Hindlimb muscle (tissue), 1 donor: Measurements from ENCODE around the gene CTIF. TPM values are rescaled to one million over a fixed set of nuclear protein-coding genes. Genes with fewer than 3 reads are reported as not detected.

Source experiments
- DNase-seq: peaks from one replicate; pipeline ENCODE4 v3.0.0-alpha.2; 2013
- polyA plus RNA-seq: library from polyadenylated mRNA; unstranded; fragments of 120-200 nt; gene quantifications from one replicate; pipeline ENCODE4 v1.2.1, GENCODE V29; 2013; ENCODE audit not compliant: insufficient read length

The CTIF gene
- polyA plus RNA-seq, 1 donor: 47.1 TPM

DNA sequence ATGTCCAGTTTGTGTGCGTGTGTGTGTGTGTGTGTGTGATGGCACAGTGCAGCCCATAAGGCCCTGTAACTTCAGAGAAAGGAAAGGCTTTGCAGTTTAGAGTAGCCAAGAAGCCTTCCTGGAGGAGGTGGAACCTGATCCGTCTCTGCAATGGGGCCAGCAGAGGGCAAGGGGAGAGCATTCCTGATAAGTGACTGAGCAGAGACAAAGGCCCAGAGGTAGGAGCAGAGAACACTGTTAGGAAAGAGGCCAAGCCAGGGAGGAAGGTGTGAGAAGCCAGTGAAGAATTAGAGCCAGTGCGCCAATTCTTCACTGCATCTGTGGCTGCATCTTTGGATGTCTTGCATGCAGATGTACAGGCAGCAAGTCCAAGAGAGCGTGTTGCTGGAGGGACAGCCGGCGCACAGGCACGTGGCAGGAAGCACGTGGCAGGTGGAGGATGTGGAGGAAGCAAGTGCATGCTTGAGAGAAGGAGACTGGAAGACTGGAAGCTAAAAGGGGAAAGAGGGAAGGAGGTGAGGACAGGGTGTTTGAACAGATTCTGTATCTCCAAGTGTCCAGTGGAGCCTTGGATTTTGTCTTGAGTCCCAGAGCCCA lies 196.3 kb downstream of the CTIF start:
- DNase-seq: no peak

DNA sequence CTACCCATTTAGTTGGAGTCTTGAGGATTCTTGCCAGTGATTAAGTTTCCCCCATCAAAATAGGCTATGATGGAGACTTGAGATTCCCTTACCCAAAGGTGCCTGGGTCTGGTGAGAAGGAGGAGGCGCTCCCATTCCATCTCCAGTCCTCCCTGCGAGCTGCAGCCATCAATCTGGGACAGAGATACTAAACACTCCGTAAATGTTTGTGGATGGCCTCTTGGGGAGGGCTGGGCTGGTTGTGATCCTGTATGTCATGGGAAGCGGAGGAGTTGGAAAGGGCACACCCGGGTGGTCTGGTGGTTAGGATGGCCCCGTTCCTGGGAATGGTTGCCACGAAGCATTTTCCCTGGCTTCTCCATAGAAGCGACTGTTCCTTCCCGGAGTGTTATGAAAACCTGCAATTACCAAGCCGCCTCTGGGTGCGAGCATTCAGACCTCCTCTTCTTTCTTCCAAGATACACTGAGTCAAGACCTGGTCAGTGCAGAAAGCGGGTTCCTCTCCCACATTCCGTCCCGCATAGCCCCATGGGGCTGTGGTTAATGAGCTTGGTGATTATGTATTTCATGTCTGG lies 196.9 kb downstream of the CTIF start:
- DNase-seq: no peak

DNA sequence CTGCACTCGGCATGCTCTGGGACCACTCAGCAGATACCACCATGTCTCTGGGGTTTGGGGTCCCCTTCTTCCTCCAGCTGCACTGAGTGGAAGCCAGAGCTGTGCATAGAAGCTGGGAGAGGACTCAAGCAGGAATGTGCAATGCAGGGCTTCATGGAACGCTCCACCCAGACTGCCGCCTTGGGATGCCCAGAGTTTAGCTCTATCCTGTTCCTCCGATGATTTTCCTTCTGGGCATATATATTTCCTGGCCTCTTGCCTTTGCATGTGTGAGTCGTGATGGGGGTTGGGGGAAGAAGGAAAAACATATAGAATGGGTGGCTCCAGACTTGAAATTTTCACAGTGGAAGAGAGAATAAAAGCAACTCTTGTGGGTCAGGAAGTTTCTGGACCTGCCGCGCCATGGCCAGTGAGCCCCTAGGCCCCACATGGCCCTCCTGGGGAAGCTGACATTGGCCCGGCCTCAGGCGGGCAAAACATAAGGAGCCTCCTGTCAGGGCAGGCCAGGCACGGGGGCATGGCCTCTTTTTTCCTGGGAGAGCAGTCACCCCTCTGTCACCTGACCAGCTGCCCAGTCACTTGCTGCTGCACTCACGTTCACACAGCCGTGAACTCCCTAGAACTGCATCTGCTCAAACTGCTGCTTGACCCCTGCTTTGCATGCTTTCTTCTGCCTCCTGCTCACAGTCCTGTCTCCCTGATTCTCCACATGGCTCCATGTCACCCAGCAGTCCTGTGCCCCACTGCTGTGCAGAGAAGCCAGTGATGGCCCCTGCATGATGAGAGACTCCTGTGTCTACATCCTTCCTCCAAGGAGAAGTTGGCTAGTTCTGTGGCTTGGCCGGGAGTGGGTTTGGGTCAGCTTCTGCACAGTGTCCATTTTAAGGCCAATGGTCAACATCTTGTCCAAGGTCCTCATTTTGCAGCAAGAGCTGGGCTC lies 197.8 kb downstream of the CTIF start:
- no peak for DNase-seq

DNA sequence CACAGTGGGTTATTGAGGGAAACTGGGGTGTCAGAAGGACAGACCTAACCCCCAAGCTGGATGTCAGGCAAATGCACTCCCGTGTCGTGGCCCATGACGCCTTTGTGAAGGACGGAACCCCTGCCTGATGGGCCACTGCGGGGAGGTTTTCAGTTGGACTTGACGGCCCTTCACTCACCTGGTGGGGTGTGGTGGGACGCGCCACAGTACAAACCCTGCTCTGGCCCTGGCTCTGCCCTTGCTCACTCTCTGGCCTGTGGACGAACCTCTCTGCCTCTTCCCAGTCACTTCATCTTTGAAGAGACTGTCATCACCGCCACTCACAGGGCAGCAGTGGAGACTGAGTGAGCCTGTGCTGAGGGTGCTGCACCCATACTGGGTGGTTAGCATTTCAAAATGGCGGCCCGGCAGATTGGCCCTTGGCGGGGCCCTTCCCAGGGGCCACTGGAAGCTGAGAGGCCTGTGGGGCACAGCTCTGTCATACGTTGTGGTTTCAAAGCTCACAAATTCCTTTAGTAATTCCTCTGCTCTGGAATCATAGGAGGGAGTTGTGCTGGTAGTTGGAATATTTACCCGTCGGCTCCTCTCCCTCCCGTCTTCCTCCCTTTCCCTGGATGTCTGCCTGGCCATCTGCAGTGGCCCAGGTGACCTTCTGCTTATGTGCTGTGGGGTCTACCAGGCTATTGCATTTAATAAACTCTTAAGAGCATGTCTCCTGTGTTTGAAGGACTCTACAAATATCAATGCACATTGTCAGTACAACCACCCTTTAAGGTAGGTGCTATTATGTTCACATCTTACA lies 200.6 kb downstream of the CTIF start:
- no peak for DNase-seq

DNA sequence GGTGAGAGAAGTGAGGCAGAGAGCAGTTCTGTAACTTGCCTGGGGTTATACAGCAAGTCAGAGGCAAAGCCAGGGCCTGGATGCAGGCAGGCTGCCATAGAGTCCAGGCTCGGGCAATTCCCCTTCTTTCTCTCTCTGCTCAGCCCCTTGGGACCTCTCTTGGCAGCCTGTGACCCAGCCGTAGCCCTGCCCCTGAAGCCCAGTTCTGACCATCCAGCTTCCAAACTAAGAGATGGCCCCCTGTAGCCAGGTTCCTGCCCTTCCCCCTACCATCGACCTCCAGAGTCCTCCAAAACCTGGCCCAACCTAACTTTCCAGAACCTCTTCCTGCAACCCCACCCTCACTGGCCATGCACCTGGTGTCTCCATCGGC lies 201.2 kb downstream of the CTIF start:
- DNase-seq: no peak

DNA sequence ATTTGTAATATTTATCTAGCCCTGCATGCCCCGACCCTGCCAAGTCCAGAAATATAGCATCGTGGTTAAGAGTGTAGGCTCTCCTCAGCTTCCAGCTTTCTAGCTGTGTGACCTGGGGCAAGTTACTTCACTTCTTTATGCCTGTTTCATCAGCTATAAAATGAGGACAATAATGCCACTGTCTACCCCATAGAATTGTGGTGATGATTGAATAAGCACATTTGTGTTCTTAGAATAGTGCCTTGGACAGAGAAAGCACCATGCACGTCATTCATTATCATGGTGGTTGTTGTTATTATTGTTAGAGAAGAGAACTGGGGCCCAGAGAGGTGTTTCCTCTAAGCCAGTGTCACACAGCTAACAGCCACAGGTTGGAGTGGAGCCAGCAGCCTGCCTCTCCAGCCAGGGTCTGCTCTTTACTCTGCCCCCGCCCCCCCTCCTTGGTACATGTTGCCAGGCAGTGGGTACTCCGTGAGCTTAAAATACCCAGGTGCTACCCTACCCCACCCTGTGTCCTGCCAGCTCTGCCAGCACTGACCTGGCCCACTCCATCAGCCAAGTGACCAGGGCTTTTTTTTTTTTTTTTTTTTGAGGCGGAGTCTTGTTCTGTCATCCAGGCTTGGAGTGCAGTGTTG lies 202.1 kb downstream of the CTIF start:
- no peak for DNase-seq

DNA sequence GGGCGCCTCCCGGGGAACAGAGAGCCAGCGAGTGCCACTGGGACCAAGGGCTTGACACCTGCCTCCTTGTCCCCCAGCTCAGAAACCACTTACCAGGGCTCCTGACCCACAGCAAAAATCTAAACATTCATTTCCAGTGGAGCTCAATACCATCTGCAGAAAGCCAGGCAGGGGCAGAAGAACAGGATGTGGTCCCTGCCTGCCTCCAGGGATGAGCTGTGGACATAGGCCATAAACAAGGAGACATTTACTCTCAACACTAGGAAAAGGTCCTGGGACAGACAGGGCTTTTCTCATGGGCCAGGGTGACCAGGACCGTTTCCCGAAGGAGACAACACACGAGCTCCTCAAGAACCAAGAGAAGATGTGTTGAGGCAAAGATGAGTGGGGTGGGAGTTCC lies 203.0 kb downstream of the CTIF start:
- no peak for DNase-seq

DNA sequence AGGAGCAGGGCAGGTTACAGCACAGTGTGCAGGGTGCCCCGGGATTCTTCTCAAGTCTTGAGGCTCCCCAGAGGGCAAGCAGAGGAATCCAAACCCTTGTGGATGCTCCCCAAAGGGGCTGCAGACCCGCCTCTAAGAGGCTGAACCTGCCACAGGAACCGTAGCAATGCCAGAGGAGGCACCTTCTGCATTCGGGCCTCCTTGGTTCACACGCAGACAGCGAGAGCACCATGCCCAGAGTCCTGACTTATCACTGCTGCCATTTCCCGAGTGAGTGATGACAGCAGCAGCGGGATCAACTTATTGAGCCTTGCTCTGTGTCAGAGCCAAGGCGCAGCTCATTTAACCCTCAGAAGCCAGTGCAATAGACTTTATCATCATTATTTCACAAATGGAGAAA lies 203.5 kb downstream of the CTIF start:
- DNase-seq: no peak

DNA sequence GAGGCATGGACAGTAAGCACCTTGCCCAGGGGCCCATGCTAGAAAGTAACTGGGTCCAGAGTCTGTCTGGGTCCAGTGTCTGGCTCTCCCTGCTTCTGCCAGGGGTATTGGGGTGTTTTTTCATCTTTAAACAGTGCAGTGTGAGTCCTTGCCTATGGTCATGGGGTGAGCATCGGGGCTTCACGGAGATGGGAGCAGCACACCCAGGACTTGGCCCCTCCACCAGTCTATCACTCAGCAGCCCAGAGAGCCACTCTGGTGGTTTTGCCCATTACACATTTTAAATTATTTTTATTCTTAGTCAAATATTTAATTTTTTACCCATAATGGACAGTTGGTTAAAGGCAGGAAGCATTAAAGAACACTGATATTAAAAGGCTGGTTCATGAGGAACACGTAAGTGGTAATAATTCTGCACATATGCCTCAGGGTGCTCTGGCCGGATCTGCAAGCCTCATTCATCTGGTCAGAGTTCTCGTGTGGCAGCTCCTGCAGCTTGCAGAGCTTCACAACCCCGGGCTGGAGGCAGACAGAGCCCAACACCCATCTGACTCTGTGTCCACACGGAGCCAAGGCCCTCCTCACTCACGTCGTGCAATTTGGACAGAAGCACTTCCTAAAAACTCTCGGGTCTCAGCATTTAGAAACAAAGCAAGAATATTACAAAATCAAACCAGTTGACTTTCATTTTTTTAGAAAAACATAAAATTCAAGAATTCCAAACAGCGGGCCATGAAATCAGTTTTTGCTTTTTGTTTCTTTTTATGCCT lies 204.1 kb downstream of the CTIF start:
- peak; percentile 71 for DNase-seq

DNA sequence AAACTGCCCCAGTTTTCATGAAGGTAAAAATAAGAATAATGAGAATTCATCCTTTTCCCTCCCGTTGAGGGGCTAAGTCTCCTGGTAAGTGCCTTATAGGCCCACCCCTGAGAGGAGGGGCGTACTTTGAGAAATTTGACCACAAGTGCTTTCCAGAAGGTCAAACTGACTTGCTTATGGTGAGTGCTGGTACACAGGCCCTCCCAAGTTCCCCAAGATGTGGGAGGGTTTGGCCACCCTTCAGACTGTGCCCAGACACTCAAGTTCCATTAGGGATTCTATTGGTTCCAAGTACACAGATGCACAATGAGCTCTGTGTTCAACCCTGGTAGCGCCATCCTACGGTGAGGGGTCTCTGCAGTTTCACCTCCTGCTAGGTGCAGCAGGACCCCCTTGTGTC lies 205.1 kb downstream of the CTIF start:
- no peak for DNase-seq

DNA sequence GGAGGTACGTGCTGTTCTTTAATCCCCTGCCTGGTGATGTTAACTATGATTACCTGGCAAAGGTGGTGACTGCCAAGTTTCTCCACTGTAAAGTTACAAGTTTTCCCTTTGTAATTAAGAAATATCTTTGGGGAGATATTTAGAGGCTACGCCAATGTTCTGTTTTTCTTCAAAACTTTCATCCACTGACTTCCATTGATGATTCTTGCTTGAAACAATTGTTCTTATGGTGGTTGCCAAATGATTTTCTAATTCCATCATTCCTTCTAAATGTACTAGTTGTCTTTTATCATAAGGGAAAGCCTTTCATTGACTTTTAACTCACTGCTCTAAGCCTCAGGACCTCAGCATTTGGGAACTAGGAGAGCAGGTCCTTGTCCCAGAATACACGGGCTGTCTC lies 206.5 kb downstream of the CTIF start:
- DNase-seq: no peak

DNA sequence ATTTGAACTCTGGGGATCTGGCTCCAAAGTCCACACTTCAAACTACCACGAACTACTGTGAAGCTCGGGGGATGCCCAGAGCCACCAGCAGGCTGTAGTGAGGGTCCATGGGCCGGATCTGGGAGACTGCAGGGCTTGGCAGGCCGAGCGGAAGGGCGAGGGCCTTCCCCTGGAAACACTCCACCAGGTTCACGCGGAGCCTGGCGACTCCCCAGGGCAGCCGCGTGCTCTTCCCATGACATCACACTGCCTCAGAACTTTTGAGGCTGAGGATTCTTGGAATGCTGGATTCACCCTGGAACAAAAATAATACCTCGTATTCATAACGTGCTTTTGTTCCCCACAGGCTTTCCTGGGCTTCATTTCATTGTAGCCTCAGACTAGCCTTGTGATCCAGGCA lies 210.9 kb downstream of the CTIF start:
- peak; percentile 86 for DNase-seq

DNA sequence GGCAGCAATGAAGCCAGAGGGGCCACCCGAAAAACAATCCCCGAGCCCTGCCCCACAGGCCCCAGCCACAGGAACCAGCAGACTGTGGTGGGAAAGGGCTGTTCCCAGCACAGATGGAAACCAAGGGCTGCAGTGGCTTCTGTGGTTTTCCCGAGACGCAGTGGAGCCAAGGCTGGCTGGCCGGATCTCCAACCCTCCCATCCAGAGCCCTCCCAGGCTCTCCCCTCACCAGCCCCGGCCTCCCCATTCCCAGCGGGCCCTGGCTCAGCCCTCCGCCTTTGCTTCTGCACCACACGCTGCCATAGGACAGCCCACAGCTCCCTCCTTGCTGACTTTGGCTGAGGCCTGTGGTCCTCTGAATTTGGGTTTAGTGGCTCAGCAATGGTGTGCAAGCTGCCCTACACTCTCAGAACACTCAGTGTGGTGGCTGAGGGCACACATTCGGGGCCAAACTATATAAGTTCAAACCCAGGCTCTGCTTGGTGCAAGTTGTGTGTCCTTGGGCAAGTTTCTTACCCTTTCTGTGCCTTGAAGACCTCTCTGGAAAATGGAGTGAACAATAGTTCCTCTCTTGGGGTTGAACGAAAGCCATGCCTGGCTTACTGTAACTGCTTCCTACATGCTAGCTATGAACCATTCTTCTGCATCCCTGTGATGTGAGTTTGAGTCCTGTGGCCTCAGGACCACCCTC lies 211.8 kb downstream of the CTIF start:
- no peak for DNase-seq

DNA sequence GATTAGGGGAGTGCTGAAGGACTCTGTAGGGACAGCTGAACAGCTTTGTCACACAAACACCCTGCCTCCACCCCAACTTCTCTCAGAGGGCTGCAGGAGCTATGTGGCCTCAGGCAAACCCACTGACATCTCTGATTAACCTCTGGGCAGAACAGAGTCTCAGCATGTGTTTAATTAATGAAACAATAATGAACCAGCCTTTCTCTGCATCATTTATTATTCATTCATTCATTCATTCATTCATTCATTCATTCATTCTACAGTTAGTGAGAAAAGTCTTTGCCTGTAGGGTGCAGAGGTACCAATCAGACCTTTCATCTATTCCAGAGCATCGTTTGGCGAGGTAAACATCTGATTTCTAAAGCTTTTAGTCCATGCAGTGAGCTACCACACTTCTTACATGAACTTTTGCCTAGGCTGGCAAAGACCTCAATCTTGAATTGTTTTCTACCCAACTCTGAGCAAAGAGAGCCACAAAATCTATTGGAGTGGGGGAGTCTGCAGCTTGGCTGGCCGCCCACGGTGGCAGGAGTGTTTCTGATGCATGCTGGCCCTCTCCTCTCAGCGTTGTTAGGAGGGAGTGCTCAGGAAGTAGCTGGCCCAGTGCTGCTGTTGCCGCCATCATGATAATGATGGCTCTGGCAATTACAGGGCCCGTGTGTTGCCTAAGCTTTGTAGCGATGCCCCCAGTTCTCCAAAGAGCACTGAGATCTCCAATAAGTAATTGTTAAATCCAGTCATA lies 213.1 kb downstream of the CTIF start:
- DNase-seq: no peak

DNA sequence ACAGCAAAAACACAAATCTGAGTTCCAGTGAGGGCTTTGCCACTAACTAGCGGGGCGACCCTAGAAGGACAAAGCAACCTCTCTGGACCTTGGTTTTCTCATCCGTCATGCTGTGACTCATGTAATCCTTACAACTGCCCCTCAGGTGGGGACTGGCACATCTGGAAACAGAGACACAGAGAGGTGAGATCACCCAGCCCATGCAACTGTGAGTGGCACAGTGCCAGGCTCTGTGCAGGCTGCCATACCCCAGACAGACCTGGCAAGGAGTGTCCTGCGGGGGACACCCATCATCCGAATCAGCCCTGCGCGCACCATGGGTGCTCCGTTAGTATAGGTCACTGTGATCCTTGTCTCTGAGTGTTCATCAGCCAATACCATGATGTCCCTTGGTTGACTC lies 213.6 kb downstream of the CTIF start:
- DNase-seq: no peak

DNA sequence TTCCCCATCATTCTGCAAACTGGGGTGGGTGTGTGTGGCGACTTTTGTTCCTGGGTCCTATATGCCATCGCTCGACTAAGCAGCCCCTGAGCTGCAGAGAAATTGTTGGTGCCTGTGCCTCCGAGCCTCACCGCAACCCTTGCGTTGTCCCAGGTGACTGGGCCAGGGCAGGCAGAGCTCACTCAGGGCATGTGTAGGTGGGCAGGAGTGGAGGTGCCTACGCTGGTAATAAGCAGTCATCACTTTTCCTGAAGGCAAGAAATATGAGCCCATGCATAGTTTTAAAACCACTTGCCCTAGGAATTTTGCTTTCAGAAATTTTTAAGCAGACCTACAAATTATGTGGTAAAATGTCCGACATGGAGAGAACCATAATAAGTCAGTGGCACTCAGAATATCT lies 214.1 kb downstream of the CTIF start:
- DNase-seq: no peak

DNA sequence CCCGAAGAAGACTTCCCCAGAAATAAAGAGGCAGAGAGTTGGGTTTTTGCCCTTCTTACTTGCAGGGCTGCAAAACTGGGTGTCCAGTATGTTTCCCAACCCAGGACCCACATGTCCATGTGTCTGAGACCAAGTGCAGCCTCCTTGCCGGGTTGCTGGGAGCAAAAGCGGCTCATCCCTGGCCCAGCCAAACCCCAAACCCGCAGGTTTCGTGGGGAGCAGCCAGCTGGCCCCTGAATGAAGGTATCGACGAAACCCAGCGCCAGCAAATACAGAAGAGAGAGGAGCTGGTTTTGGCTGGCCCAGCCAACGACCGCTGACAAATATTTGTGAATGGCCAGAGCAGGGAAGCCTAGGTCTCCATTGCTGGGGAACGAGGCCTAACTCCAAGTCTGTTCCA lies 214.9 kb downstream of the CTIF start:
- no peak for DNase-seq

DNA sequence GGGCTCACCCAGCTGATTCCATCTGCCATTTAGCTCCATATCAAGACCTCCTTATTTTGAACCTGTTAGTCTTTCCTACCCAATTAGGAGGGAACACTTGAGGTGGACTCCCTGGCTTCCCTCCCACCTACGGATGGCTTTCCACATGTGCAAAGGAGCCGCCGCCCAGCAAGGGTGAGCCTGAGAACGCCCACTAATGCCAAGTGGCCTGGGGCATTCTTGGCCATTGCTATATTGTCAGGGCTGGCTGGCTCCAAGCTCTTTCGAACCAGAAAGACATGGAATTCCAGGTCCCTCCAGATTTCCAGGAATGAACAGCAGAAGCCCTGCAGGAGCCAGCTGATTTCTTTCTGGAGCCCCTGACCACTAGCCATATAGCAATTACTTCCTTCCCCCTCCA lies 215.7 kb downstream of the CTIF start:
- no peak for DNase-seq

DNA sequence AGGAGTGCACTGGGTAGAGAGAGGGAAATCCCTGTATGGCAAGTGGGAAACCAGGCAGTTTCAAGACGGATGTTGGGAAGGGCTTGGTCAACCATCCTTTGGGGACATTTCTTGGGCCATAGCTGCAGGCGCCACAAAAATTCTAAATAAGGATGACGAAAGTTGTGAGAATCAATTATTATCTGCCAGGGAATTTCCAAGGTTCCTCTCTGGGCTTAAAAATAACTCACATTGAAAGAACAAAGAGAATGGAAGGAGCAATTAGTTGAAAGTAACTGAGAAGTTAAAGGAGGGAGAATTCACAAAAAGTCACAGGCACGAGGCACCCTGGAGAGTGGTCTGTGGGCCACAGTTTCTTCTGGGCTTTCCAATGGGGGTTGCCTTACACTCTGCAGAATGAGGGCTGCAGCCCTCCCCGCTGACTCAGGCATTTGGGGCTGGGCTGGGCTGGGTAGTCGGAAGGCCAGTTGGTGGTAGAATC lies 216.2 kb downstream of the CTIF start:
- no peak for DNase-seq

DNA sequence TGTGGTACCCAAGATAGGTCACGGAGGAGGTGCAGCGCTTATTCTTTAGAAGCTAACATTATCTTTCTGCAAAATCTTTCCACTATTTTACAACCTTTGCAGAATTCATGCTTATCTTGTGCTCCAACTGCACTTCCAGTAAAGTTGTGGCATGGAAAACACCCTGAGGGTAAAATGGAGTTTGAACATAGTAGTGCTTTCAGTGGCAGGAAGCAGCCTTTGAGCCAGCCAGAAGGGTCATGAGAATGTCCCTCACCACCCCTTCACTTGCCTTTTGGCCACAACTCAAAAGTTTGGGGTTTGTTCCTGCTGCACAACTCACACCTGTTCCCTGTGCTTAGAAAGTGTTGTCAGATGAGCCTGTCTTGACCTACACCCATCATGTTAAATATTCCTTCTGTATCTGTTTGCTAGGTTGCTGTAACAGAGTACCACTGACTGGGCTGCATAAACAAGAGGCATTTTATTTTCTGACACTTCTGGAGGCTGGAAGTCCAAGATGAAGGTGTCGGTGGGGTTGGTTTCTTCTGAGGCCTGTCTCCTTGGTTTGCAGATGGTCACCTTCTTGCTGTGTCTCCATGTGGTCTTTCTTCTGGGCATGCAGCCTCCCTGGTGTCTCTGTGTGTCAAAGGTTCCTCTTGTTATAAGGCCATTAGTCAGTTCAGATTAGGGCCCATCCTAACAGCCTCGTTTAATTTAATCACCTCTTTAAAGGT lies 217.8 kb downstream of the CTIF start:
- no peak for DNase-seq
